Measurements from ENCODE around the gene GIPC3. TPM values are rescaled to one million over a fixed set of nuclear protein-coding genes. Genes with fewer than 3 reads are reported as not detected.

GIPC3 gene
- total and polyA plus RNA-seq, 2 experiments from 2014 or later = 0.48 to 0.59 TPM

- no peak for TF ChIP-seq CTCF (conservative IDR thresholded peaks at IDR 0.05; ENCODE audit: low read depth in 2 of 2)
- TF ChIP-seq ZNF462 (CRISPR knock-in tag; IDR thresholded peaks at IDR 0.05) = no peak
These were observed 9.2 kb upstream of the GIPC3 start (continued) for GRCh38 chr19:3575949-3576673.

GRCh38 chr19:3576696-3577443 lies 8.4 kb upstream of the GIPC3 start:
- Mint-ChIP-seq H3K27me3 (ENCODE audit: insufficient read depth, low read depth, poor library complexity) (peaks cover 40% of the 10 kb centered on the region), H3K4me3 (peak overlapping the region; percentile 79), H3K9me3 (no peaks in the 10 kb centered on the region), H3K36me3 (ENCODE audit: low read depth) (peaks cover 9% of the 10 kb centered on the region), H3K4me1 (peaks cover 12% of the 10 kb centered on the region), H3K27ac (peak overlapping the region; percentile 36; the same call in 1 of the 2 replicates)
- Histone ChIP-seq H3K79me2 (replicated peaks; ENCODE audit: insufficient read depth) (no peaks in the 10 kb centered on the region), H3K36me3 (ENCODE audit: insufficient read depth) (no peaks in the 10 kb centered on the region), H3K27ac (ENCODE audit: low read depth) (peak overlapping the region; percentile 83; the same call in 1 of the 2 replicates), H2AFZ (peak overlapping the region; percentile 69; the same call in 1 of the 2 replicates), H3K4me3 (peak overlapping the region; percentile 71), H4K20me1 (replicated peaks; ENCODE audit: insufficient read depth) (peaks cover 6% of the 10 kb centered on the region; the same call in 1 of the 2 replicates), H3F3A (replicated peaks; ENCODE audit: low read depth) (peaks cover 11% of the 10 kb centered on the region), H3K9me2 (ENCODE audit: insufficient read depth) (no peaks in the 10 kb centered on the region), H3K4me2 (peak overlapping the region; percentile 86), H3K27me3 (ENCODE audit: insufficient read depth) (peaks cover 9% of the 10 kb centered on the region; the same call in 1 of the 2 replicates), H3K4me1 (ENCODE audit: insufficient read depth) (peaks cover 16% of the 10 kb centered on the region)
- ATAC-seq (peak; percentile 15), DNase-seq (ENCODE audit: low spot score) (peak; percentile 88)
- TF ChIP-seq ETS1 (IDR thresholded peaks at IDR 0.05) = no peak
- peak; percentile 17; the same call in 1 of the 2 replicates for TF ChIP-seq CREB1 (CRISPR knock-in tag; IDR thresholded peaks at IDR 0.05; ENCODE audit: low read depth)
- no peak for TF ChIP-seq EZH2 (IDR thresholded peaks at IDR 0.05; ENCODE audit: low read depth, unreplicated experiment)
- TF ChIP-seq NANOG (IDR thresholded peaks at IDR 0.05; ENCODE audit: borderline replicate concordance) = no peak
- no peak for TF ChIP-seq STAT1 (IDR thresholded peaks at IDR 0.05; ENCODE audit: unreplicated experiment)
- TF ChIP-seq CTCF (conservative IDR thresholded peaks at IDR 0.05; ENCODE audit: low read depth in 2 of 2) = peak in 1 of 2 experiments; percentile 37; a peak in 2 of 4 replicates
- TF ChIP-seq EZH2phosphoT487 (IDR thresholded peaks at IDR 0.05; ENCODE audit: unreplicated experiment) = no peak
- no peak for TF ChIP-seq ZNF331 (CRISPR knock-in tag; IDR thresholded peaks at IDR 0.05; ENCODE audit: low read depth)
